ENCODE results near the gene RMI1.

GRCh38 chr9:83996126-83996525 is 15.5 kb downstream of the RMI1 start:
- no peak for TF ChIP-seq CTCF (IDR thresholded peaks at IDR 0.05; ENCODE audit: extremely low read depth in 1 of 2, insufficient read depth in 1 of 2, low read depth in 1 of 2, low read length in 2 of 2)
- no peak for TF ChIP-seq MYC (IDR thresholded peaks at IDR 0.05; ENCODE audit: low read depth, low read length)
- no peak for TF ChIP-seq EZH2 (IDR thresholded peaks at IDR 0.05; ENCODE audit: borderline replicate concordance, low read depth, low read length, severe bottlenecking)
- TF ChIP-seq POLR2AphosphoS5 (IDR thresholded peaks at IDR 0.05; ENCODE audit: insufficient read depth, low read depth, low read length), result no peak
- no peak for TF ChIP-seq POLR2A (IDR thresholded peaks at IDR 0.05; ENCODE audit: low read depth, low read length)
- no peak for TF ChIP-seq GATA2 (IDR thresholded peaks at IDR 0.05; ENCODE audit: insufficient read depth, insufficient read length, low read depth, low read length)
- no peak for TF ChIP-seq FOS (IDR thresholded peaks at IDR 0.05; ENCODE audit: borderline replicate concordance, insufficient read depth, low read length)
- TF ChIP-seq, protein P1, sequence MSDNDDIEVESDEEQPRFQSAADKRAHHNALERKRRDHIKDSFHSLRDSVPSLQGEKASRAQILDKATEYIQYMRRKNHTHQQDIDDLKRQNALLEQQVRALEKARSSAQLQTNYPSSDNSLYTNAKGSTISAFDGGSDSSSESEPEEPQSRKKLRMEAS (IDR thresholded peaks at IDR 0.05; ENCODE audit: insufficient read depth, insufficient read length), result no peak

All from endothelial cell of umbilical vein (primary cell).